GM23338 (cell line): ENCODE data around the gene NKD1.

Source experiments
- CTCF ChIP-seq, 2 experiments: fragments of 200-600 bp in 1 of 2; sonication (generic) in 1 of 2; conservative IDR thresholded peaks; 2 replicates each; pipeline versions ENCODE4 v1.5.1 to v1.6.1; 2016 to 2017; ENCODE audit warnings: antibody characterized with exemption in 2 of 2, low read depth in 2 of 2, mild to moderate bottlenecking in 2 of 2, moderate library complexity in 1 of 2
- REST ChIP-seq: IDR thresholded peaks from one replicate; pipeline ENCODE4 v1.6.1; 2018; ENCODE audit warnings: antibody characterized with exemption; ENCODE audit not compliant: unreplicated experiment
- STAT1 ChIP-seq: IDR thresholded peaks from one replicate; pipeline ENCODE4 v1.6.1; 2016; ENCODE audit warnings: antibody characterized with exemption; ENCODE audit not compliant: unreplicated experiment

GRCh38 chr16:50526796-50527195 lies 21.4 kb upstream of the NKD1 start:
- TF ChIP-seq CTCF (conservative IDR thresholded peaks at IDR 0.05; ENCODE audit: low read depth in 2 of 2) (no peak), REST (no peak), STAT1 (no peak)
